ENCODE data around the gene RPL27.

RPL27 gene

DNA sequence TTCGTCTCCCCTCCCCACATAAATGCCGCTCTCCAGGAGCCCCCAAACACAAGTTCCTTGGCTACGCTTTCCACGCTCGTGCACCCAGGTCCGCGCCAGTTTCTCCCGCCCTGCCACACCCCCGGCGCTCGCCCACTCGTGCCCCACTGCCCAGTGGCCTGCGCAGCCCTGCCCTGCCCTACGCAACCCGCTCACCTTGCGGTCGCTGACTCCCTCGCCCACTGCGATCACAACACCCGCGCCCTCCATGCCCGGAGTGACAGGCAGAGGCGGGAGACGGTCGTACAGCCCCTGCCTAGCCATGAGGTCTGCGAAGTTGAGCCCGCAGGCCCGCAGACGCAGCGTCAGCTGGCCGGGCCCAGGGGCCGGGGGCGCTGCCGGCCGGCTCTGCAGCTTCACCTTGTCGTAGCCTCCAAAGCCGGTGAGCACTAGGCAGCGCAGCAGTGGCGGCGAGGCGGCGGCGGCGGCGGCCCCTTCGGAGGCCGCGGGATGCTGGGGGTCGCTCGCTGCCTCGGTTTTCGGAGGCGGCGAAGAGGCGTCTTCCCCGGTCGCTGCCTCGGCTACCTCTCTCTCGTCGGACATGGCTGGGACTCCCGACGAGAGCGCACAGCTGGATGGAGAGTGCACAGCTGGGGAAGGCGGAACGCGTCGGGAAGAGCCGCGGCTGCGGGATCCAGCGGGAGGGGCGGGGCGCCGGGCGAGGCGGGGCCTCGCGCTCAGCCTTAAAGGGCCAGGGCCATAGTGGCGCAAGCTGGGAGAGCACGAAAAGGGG is 23.7 kb downstream of the RPL27 start, which contains the start of gene VAT1:
TSS of gene VAT1 (minus strand) at position 645 of the 772 bp plus-strand sequence. CDS start at position 582, 63 bp downstream.
- peak; percentile 31 for DNase-seq

DNA sequence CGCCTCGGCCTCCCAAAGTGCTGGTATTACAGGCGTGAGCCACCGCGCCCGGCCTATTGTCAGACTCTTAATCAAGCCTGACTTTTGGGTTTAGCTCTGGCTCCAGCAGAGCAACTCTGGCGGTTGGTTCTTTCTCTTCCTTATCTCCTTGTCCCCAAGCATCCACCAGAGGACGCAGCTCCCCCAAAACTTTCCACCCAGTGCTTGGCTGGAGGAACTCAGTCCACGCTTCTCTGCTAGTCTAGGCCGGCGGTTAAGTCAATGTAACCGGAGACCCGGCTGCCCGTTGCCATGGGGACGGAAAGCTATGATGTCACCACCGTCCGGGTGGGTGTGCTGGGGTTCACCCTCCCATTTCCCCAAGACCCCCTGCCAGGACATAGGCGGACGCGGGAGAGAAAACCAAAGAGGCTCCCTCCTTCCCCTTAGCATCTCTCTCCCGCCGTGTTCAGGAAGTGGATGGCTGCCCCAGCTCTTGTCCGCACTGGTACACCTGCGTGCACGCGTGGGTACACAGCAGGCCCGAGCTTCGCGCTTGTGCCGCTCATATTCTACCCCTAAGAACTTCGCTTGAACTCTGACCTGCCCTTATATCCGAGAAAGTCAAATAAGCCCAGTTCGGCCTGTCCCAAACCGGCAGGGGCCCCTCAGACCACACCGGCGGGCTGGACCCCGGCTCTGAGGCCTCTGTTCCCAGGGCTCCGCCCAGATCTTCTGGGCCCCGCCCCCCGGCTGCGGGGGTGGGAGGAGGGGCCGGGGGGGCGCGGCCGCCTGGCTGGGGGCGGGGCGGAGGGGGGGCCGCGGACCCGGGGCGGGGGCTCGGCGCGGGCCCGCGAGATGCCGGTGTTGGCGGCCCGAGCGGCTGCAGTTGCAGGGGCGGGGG is 26.4 kb downstream of the RPL27 start, which contains the start of gene RND2:
TSS of gene RND2 (plus strand) at position 825 of the 883 bp plus-strand sequence. CDS start 117 bp downstream, outside the sequence.
- peak; percentile 75 for DNase-seq

DNA sequence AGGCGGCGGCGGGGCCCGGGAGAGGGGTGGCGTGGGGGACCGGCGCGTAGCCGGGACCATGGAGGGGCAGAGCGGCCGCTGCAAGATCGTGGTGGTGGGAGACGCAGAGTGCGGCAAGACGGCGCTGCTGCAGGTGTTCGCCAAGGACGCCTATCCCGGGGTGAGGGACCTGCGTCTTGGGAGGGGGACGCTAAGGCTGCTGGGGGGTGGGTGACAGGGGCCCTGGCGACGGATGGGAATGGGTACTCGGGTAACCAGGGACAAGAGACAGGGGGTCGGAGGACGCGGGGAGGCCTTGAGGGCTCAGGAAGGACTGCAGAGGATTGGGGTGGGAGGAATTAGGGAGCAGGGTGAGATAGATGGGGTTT is 27.1 kb downstream of the RPL27 start:
- DNase-seq = no peak

DNA sequence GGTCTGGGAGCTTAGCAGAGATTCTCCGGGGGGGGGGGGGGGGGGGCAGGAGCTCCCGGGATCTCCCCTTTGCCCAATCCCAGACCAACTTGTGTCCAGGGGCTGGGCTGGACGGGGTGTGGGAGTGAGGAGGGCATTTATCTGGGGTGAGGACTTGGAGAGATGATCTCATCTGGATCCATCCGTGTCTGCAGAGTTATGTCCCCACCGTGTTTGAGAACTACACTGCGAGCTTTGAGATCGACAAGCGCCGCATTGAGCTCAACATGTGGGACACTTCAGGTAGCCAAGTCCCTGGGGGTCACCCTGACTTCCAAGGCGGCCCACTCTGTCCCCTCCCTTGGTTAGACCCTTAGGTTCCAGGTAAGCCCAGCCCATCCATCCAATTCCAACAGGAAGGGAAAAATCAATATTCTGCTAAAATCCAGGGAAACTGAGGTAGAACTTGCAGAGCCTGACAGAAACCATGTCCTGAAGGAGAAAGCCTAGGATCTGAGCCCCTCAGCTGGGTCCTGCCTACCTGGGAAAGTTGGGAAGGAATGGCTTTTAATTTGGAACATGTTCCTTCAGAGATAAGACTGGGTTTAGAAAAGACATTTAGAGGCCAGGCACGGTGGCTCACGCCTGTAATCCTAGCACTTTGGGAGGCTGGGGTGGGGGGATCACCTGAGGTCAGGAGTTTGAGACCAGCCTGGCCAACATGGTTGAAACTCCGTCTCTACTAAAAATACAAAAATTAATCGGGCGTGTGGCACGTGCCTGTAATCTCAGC is 27.7 kb downstream of the RPL27 start:
- no peak for DNase-seq

DNA sequence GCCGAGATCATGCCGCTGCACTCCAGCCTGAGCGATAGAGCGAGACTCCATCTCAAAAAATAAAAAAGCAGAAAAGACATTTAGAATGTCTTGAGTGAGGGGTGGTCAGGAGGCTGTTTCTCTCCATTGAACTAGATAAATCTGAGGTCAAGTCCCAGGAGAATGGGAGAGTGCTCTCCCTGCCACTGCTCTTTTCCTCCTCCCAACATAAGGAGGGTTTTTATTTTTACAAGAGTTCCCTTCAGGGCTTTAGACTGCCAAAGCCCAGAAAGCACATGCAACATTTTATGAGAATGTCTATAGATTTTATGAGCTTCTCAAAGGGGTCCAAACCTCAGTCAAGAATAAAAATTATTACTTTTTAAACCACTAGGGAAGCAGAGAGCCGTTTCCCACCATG is 28.4 kb downstream of the RPL27 start:
- no peak for DNase-seq

DNA sequence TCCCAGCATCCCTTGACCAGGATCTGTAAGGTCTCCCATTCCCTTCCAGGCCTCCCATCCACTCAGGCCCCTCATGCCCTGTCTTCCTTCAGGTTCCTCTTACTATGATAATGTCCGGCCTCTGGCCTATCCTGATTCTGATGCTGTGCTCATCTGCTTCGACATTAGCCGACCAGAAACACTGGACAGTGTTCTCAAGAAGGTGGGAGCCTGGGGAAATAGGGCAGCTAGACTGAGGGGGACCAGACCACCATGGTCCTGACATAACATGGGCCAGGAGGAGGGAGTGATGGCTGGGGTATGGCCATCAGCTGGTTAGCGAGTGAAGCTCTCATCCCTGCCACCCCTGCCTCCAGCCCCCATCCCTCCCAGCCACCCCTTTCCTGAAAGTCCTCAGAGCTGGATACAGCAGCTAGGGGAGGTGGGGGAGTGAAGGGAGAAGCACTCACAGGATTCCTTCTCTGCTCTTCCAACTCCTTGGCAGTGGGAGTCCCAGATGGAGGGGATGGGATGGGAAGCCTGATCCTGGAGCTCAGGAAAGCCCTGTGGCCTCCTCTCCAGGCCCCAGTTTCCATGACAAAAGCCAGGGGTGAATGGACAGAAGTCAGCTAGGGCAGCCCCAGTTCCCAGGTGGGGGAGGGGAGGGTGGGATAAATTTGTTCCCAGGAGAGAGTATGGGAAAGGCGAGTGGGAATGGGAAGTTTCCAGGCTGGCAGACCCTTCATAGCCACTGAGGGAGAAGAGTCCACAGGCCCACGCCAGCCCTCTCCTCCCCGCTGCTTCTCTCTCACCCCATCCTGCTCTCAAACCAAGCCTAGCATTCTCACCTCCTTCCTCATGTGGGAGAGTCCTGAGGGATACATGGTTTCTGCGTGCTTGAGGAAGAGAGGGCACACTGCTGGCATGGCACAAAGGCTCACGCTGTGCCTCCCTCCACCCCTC is 29.1 kb downstream of the RPL27 start:
- no peak for DNase-seq

DNA sequence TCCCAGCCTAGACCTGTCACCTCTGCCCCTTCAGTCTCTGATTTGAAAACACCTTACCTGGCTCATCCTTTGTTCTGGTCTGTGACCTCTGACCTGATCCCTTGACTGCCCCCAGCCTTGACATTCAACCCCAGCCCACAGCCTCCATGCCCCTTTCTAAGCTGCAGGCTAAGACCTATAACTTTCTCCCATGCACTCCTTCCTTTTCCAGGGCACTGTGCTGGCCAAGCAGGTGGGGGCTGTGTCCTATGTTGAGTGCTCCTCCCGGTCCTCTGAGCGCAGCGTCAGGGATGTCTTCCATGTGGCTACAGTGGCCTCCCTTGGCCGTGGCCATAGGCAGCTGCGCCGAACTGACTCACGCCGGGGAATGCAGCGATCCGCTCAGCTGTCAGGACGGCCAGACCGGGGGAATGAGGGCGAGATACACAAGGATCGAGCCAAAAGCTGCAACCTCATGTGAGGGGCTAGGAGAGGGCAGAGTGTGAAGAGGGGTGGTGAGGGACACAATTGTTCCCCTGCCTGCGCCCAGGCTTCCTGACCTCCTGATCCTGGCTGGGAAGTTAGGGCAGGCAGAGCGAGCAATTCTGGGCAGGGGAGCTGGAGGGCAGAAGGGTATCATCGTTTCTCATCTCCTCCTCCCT is 30.1 kb downstream of the RPL27 start:
- DNase-seq = no peak

DNA sequence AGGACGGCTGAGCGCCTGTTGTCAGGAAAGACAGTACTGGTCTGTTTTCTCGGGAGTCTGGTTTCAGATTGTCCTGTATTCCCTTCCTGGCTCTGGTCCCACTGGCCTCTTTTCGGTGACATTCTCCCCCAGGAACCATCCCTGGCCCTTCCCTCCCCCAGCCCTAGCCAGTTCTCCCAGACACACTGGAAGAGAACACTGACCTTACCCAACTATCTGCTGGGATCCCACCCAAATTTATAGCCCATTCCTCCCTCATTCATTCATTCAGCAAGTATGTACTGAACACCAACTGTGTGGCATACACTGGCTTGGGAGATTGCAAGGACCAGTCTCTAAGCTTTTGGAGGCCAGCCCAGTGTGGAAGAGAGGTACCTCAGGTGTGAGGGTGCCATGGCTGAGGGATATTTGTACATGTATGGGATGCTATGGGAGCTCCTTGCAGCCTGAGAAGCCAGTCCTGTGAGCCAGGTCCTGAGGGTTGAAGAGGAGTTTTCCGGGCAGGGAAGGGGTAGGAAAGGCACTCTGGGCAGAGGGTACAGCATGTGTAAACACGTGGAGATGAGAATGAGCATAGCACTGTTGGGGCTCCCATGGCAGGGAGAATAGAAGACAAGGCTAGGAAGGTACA is 32.0 kb downstream of the RPL27 start:
- DNase-seq = no peak

DNA sequence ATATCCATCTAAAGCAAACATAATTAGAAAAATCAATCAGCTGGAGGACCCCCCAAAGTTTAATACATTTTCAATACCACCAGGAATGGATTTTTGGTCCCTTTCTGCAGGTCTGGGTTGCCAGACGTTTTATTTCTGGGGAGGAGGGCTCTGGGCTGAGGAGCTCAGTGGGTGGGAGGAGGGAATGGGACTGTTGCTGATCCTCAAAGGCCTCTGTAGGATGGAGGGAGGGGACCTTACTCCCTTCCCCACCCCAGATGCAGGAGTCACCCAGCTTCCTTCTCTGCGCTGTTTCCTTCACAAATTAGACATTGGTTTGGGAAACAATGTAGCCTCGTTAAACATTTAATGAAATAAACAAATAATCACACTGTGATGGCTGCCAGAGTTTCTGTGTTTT is 33.4 kb downstream of the RPL27 start:
- no peak for DNase-seq

DNA sequence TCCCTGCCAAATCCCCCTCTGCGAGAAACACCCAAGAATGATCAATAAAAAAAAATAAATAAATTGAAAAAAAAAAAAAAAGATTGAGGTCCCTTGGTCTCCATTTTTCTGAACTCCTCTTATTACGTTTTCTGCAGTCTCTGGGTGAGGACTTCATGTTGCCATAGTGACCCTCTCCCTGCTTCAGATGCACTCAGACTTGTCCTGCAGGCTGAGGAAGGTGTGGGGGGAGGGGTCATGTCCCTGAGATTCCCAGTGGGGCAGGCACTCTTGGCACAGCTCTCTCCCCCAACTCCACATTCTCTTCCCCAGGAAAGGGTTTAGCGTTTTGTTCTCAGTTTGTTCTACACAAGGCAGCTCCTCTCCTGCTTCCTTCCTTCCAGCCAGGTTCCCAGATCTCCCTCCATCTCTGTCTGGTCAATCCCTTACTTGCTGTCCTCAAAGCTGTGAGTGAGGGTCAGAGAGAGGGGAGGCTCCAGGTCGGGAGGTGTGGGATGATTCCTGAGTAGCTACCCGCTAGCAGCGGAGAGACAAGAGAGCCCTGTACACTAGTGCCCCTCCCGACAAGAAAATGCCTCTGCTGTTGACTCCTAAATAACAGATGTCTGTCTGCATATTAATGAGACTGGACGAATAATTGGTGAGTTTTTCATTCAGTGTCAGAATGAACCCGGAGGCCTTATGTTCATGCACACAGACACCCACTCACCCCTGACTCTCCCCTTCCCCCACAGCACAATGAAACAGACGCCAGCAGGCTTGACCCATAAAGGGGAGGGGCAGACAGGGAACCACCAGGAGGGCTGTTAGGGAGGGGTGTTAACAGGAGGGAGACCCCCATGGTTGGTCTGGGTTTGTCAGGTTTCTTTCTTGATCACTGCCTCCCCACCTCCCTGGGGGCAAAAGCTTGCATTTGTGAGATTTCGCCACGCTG is 36.0 kb downstream of the RPL27 start:
- DNase-seq = no peak

DNA sequence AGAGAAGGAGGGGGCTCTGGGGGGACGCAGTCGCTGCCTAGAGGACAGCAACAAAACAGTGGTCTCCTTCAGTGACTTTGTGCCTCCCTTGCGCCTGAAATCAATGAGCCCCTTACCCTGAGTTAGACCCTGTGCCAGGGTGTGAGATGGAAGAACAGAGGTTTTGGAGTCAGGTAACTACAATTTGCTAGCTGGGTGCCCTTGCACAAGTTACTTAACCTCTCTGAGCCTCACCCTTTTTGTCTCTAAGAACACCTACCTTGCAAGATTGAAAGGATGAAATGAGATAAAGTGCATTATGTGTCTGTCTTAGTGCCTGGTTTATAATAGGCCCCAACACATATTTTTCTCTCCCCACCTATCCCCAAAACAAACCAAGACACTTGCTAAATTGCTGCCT is 36.7 kb downstream of the RPL27 start:
- DNase-seq = no peak

DNA sequence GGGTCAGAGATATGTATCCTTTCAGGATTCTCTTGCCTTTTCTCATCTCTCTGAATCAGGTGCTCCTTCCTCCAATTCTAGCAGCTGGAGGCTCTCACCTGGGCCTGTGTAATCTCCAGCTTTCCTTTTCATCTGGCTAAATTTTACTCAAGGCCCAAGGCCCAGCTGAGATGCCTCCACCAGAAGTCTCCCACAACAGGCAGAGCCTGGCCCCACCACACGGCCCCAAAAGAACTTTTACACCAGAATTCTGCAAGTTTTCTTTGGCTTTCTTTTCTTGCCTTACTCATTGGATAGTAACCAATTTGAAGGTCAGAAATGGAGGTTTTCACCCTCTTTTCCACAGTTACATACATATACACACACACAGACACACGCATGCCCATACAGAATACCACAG is 41.4 kb downstream of the RPL27 start:
- no peak for DNase-seq

DNA sequence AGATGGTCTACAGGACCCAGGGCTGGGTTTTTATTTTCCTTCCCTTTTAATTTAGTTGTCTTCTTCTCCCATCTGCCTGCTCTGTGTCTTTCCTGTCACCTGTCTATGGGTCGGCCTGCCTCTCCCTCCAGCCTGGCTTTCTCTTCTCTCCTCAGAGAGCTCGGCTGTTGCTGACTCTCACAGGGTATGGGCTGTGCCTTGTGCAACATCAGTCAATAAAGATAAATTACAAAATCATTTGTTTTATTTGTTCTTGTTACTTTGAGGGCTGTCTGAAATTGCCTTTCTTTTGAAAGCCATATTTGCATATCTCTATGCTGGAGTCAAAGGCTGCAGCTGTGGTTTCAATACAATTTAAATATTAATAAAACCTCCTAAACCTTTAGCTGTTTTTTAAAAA is 42.4 kb downstream of the RPL27 start:
- no peak for DNase-seq

DNA sequence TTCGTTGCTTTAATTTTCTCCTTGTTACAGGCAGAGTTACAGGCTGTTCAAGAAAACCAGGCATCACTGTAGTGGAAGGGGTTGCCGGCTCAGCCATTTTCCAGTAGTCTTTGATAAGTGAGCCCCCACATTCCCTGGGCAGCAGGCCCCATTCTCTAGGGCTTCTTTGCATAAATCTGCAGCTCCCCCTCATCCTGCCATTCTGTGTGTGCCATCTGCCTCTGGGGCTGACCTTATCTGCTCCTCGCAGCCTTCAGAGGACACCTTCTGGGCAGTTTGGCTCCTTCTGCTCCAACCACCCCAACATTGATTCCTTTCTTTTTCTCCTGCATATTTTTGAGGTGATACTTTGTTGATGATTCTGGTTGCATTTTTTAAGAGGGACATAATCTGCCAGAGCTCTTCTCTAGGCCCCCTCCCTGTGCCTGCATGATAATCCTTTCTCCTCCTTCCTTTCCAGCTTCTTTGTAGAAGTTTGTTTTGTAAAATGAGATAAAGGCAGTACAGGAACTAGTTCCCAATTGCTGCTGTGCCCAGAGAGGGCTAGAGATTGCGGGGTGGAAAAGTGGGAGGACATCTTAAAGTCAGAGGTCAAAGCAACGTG is 43.9 kb downstream of the RPL27 start:
- DNase-seq = no peak

DNA sequence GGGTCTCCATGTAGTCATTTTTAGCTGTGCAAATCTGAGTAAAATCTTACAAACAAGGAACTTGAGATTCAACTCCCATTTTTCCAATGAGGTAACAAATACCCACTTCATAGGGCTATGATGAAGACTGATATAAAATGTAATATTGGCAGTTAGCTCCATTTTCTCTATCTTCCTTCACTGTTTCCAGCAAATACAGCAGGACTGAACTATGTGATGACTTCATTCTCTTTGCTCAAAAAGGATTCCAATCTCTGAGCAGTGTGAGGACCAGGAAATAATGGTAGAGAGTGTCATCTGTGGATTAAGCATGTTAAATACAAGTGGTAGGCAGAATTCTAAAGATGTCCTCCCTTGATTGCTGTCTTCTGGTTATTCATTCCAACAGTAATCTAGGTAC is 45.1 kb downstream of the RPL27 start:
- DNase-seq = no peak

DNA sequence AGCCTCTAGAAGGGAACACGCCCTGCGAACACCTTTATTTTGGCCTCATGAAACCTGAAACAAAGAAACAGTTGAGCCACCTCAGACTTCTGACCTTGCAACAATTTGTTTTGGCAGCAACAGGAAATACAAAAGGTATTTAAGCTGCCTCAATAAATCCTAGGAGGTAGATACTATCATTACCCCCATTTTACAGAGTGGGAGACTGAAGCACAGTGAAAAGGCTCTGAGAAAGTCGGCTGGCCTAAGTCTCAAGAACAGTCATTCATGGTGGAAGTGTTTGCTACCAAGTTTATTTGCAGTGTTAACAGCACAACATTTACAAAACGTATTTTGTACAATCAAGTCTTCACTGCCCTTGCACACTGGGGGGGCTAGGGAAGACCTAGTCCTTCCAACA is 45.8 kb downstream of the RPL27 start:
- DNase-seq = no peak

DNA sequence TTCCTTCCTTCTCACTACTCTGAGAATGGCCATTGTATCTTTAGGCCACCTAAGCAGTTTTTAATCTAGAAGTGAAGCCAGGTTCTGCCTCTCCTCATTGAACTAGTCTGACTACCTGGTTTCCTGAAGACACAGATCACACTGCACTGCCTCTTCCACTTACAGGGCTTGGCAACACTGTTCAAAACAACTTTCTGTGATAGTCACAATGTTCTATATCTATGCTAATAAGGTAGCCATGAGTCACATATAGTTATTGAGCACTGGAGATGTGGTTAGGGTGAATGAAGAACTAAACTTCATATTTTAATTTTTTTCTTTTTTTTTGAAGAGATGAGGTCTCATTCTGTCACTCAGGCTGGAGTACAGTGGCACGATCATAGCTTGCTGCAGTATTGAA is 53.8 kb downstream of the RPL27 start:
- no peak for DNase-seq
